ENCODE data around the gene METTL16. TPM values are rescaled to one million over a fixed set of nuclear protein-coding genes. Genes with fewer than 3 reads are reported as not detected.

Gene METTL16
- total and polyA plus RNA-seq, 2 of the 8 experiments (the other 6 are each of a cell fraction or from before 2014, with no cell fraction given) = 22.8 to 59.4 TPM

DNA sequence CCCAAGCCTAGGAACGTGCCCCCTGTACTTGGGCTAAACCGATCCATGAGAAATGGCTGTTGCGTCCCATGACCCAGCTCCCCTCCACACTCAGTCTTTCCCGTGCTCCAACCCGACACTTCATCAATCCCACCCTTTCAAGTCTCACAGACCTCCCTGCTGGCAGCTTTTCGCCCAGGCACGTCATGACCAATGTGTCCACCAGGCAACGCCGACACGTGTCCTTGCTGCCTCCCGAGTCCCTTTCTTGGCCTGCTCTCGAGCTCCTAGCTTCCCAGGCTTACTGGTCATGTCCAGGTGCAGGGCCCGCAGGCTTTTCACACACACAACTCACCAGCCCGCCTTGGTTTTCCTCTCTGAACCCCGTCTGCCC, 123.0 kb downstream of the METTL16 start:
- H3K79me2 ChIP-seq (ENCODE audit: control insufficient read depth in 1 of 2, insufficient read depth in 2 of 2, low read length in 2 of 2) = peaks cover 0 to 19% of the 10 kb centered on the region in 2 experiments; a peak in 1 of 4 replicates
- peaks cover 8% of the 10 kb centered on the region; the same call in 1 of the 2 replicates for H3K23me2 ChIP-seq (ENCODE audit: low read depth, low read length)
- no peak overlapping the region for H3K4ac ChIP-seq (replicated peaks; ENCODE audit: insufficient read length, low read depth, low read length)
- DNase-seq (ENCODE audit: low read depth in 1 of 2, low spot score in 2 of 2) (no peak), FAIRE-seq (no peak)
- H4K91ac ChIP-seq (replicated peaks; ENCODE audit: insufficient read length, low read length) = no peak overlapping the region
- H3K79me1 ChIP-seq (ENCODE audit: low read depth, low read length) = peaks cover 7% of the 10 kb centered on the region; the same call in 1 of the 2 replicates
- H3K36me3 ChIP-seq (ENCODE audit: control insufficient read depth in 2 of 4, insufficient read depth in 4 of 4, low read length in 3 of 4) = peaks cover 0 to 8% (median 5%) of the 10 kb centered on the region in 4 experiments; a peak in 3 of 8 replicates
- 0 out of 2 replicates have a peak overlapping the region, but pooled peaks have one; percentile 14 for H2AK5ac ChIP-seq (ENCODE audit: low read depth, low read length)
- H3K4me1 ChIP-seq (replicated peaks in 1 of 4; ENCODE audit: control insufficient read depth in 3 of 4, insufficient read depth in 4 of 4, low read length in 3 of 4) = peaks cover 4 to 18% (median 10%) of the 10 kb centered on the region in 4 experiments; a peak in 6 of 7 replicates
- H2BK12ac ChIP-seq (ENCODE audit: low read depth, low read length) = no peak overlapping the region
- 90% methylated on average over 15 of the region's 15 CpGs; no CpG with 5 or more reads in 1 of the 2 experiments for whole genome bisulfite sequencing, 2 experiments (ENCODE audit: extremely low coverage in 1 of 2, insufficient coverage in 1 of 2, insufficient read length in 1 of 2, insufficient replicate concordance in 2 of 2, low coverage in 1 of 2, low lambda C conversion rate in 2 of 2, missing lambda C conversion rate in 1 of 2)
- H2BK20ac ChIP-seq (ENCODE audit: low read length) = no peak overlapping the region
- no peak overlapping the region for H3K56ac ChIP-seq (replicated peaks; ENCODE audit: insufficient read length, low read depth, low read length)
- no peaks in the 10 kb centered on the region for H3K9me3 ChIP-seq (ENCODE audit: insufficient read depth in 2 of 2, low read depth in 1 of 2, low read length in 1 of 2)
- ChIA-PET POLR2A (ENCODE audit: partially characterized antibody) (interaction anchor here (0.9 to 15.4 kb wide), 4 partner anchors 13 to 123 kb away, joined by 3 to 193 read pairs (median 6); partner anchors contain the start of genes METTL16 and MNT), CTCF (ENCODE audit: partially characterized antibody) (interaction anchor here (0.7 to 11.8 kb wide), 9 partner anchors 10 to 1256 kb away, joined by 3 to 209 read pairs (median 5); no protein-coding TSS in a partner anchor)
- H3K14ac ChIP-seq (ENCODE audit: insufficient read length) = no peak overlapping the region
- H2BK15ac ChIP-seq (ENCODE audit: low read length) = no peak overlapping the region
- H3K18ac ChIP-seq (ENCODE audit: extremely low read depth, low read length) = no peak overlapping the region
- H4K5ac ChIP-seq (ENCODE audit: insufficient read length, low read depth, low read length) = no peak overlapping the region
- H2BK5ac ChIP-seq (ENCODE audit: low read depth, low read length) = peak overlapping the region; percentile 40; the same call in 1 of the 2 replicates
- no peaks in the 10 kb centered on the region for H3K27me3 ChIP-seq (replicated peaks in 1 of 4; ENCODE audit: control insufficient read depth in 3 of 4, extremely low read depth in 1 of 4, insufficient read depth in 3 of 4, low read length in 3 of 4)
- no peak overlapping the region for H3K9ac ChIP-seq (replicated peaks in 1 of 4; ENCODE audit: extremely low read depth in 1 of 4, low read depth in 3 of 4, low read length in 3 of 4)
- no peak overlapping the region for H2BK120ac ChIP-seq (replicated peaks; ENCODE audit: low read depth, low read length)
- H3K27ac ChIP-seq (ENCODE audit: low read depth, low read length) = no peak overlapping the region
- TF ChIP-seq POLR2A (IDR thresholded peaks at IDR 0.05; ENCODE audit: control extremely low read depth in 1 of 2, low read depth in 2 of 2, low read length in 2 of 2) (no peak), YY1 (IDR thresholded peaks at IDR 0.05; ENCODE audit: low read depth, low read length) (no peak), CEBPB (IDR thresholded peaks at IDR 0.05; ENCODE audit: low read depth, low read length) (no peak), BRCA1 (IDR thresholded peaks at IDR 0.05; ENCODE audit: low read depth, low read length) (no peak), ZNF274 (IDR thresholded peaks at IDR 0.05; ENCODE audit: borderline replicate concordance, extremely low read depth, low read length) (no peak), SP4 (IDR thresholded peaks at IDR 0.05; ENCODE audit: low read length) (no peak), HDAC6 (IDR thresholded peaks at IDR 0.05; ENCODE audit: low read depth, low read length) (no peak), USF2 (IDR thresholded peaks at IDR 0.05; ENCODE audit: low read length) (no peak)
- TF ChIP-seq, protein P1, sequence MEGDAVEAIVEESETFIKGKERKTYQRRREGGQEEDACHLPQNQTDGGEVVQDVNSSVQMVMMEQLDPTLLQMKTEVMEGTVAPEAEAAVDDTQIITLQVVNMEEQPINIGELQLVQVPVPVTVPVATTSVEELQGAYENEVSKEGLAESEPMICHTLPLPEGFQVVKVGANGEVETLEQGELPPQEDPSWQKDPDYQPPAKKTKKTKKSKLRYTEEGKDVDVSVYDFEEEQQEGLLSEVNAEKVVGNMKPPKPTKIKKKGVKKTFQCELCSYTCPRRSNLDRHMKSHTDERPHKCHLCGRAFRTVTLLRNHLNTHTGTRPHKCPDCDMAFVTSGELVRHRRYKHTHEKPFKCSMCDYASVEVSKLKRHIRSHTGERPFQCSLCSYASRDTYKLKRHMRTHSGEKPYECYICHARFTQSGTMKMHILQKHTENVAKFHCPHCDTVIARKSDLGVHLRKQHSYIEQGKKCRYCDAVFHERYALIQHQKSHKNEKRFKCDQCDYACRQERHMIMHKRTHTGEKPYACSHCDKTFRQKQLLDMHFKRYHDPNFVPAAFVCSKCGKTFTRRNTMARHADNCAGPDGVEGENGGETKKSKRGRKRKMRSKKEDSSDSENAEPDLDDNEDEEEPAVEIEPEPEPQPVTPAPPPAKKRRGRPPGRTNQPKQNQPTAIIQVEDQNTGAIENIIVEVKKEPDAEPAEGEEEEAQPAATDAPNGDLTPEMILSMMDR (IDR thresholded peaks at IDR 0.05; ENCODE audit: control extremely low read depth in 1 of 3, insufficient read depth in 1 of 3, low read depth in 1 of 3, low read length in 3 of 3) = peak; percentile 38 to 48 (median 40)
- TF ChIP-seq, protein P2, sequence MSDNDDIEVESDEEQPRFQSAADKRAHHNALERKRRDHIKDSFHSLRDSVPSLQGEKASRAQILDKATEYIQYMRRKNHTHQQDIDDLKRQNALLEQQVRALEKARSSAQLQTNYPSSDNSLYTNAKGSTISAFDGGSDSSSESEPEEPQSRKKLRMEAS (IDR thresholded peaks at IDR 0.05) = 0 out of 2 replicates have a peak, but pooled peaks have one; percentile 15
- no peak overlapping the region for H3K4me2 ChIP-seq (ENCODE audit: insufficient read depth in 1 of 2, low read depth in 2 of 2, low read length in 2 of 2)
- H2AFZ ChIP-seq (ENCODE audit: low read length) = no peak overlapping the region
- H4K8ac ChIP-seq (ENCODE audit: extremely low read depth, insufficient read depth, low read length) = no peak overlapping the region
- H3K4me3 ChIP-seq (ENCODE audit: extremely low read depth in 1 of 4, insufficient read depth in 2 of 4, low read depth in 3 of 4, low read length in 4 of 4) = no peak overlapping the region
- peaks cover 7 to 8% of the 10 kb centered on the region in 2 experiments for H4K20me1 ChIP-seq (replicated peaks in 1 of 2; ENCODE audit: control insufficient read depth in 1 of 2, insufficient read depth in 2 of 2, low read length in 2 of 2)
- no peak overlapping the region for H3K23ac ChIP-seq (ENCODE audit: insufficient read length)
